ENCODE results near the gene PAX6. TPM values are rescaled to one million over a fixed set of nuclear protein-coding genes. Genes with fewer than 3 reads are reported as not detected.

PAX6 gene
- total RNA-seq: not detected in 2 replicates

GRCh38 chr11:31810779-31811647 is at the start of gene PAX6:
PAX6 (minus strand) TSS chr11:31811322; CDS start chr11:31806411, 4,911 bp downstream.

